GM12878 (cell line): Measurements from ENCODE around the gene WNT9B. TPM values are rescaled to one million over a fixed set of nuclear protein-coding genes. Genes with fewer than 3 reads are reported as not detected.

Experiments used
- ATAC-seq: fragments of 200-7000 bp; cut with Tn5 transposase; 3 replicates; pipeline ENCODE4 v1.9.1; 2020; ENCODE audit warnings: mild to moderate bottlenecking, moderate library complexity
- BruUV-seq: library from RNA; stranded (reverse); fragments of 400-500 nt; replicated peaks from 2 replicates; lab custom pipeline; 2021; lab: Mats Ljungman, UMichigan
- CTCF ChIA-PET: fragments of 300-600 bp; sonication (Branson Sonifier 250); formaldehyde crosslinking; extraction: SDS; loops from one replicate; lab custom pipeline; 2021; ENCODE audit warnings: inconsistent platforms; lab: Yijun Ruan, JAX
- POLR2A ChIA-PET: fragments of 350-600 bp; formaldehyde crosslinking; extraction: SDS; loops from one replicate; lab custom pipeline; 2021; ENCODE audit warnings: inconsistent platforms; lab: Charles Lee
- RAD21 ChIA-PET: fragments of 300-600 bp; sonication (Branson Sonifier 250); formaldehyde crosslinking; loops from one replicate; lab custom pipeline; 2023; ENCODE audit warnings: antibody characterized with exemption; ENCODE audit not compliant: unreplicated experiment; lab: Charles Lee
- SMC1A ChIA-PET: fragments of 300-600 bp; sonication (Branson Sonifier 250); formaldehyde crosslinking; loops from one replicate; lab custom pipeline; 2023; ENCODE audit not compliant: unreplicated experiment, uncharacterized antibody; lab: Charles Lee
- DNase-seq: peaks from one replicate; pipeline ENCODE4 v3.0.0-alpha.2; 2011; ENCODE audit warnings: low read depth, low spot score
- FAIRE-seq: peaks from 3 replicates; lab custom pipeline; 2011; peaks lifted over from hg19 to GRCh38; lab: Jason Lieb, UNC
- H2AFZ ChIP-seq: 2 replicates; pipeline ENCODE4 v1.6.0; 2011; ENCODE audit warnings: low read depth, low read length, control low read depth; ENCODE audit not compliant: control insufficient read depth
- H3K27ac ChIP-seq: 2 replicates; pipeline ENCODE4 v1.5.1; 2011; ENCODE audit warnings: control low read depth; ENCODE audit not compliant: control insufficient read depth, insufficient read depth
- H3K27me3 ChIP-seq, 2 experiments: replicated peaks in 1 of 2; 2 replicates each; pipeline versions ENCODE4 v1.6.0 to v1.6.1; 2011; ENCODE audit warnings: low read length in 1 of 2; ENCODE audit not compliant: control insufficient read depth in 2 of 2, insufficient read depth in 2 of 2
- H3K36me3 ChIP-seq, 2 experiments: 2 replicates each; pipeline ENCODE4 v1.5.1; 2011; ENCODE audit warnings: low read length in 1 of 2; ENCODE audit not compliant: control insufficient read depth in 2 of 2, insufficient read depth in 2 of 2
- H3K4me1 ChIP-seq: 2 replicates; pipeline ENCODE4 v1.6.1; 2011; ENCODE audit warnings: mild to moderate bottlenecking, low read length, moderate library complexity, mixed read lengths; ENCODE audit not compliant: control insufficient read depth, insufficient read depth
- H3K4me2 ChIP-seq: 2 replicates; pipeline ENCODE4 v1.6.0; 2011; ENCODE audit warnings: control low read depth; ENCODE audit not compliant: control insufficient read depth, insufficient read depth
- H3K4me3 ChIP-seq: fragments of 200-600 bp; sonication (generic); 2 replicates; pipeline ENCODE4 v1.5.1; 2016
- H3K79me2 ChIP-seq: 2 replicates; pipeline ENCODE4 v1.6.0; 2011; ENCODE audit warnings: low read length; ENCODE audit not compliant: control insufficient read depth, insufficient read depth
- H3K9ac ChIP-seq: 2 replicates; pipeline ENCODE4 v1.8.0; 2011; ENCODE audit warnings: low read length, control low read depth, mixed read lengths; ENCODE audit not compliant: control insufficient read depth, insufficient read depth
- H3K9me3 ChIP-seq: replicated peaks from 3 replicates; pipeline ENCODE4 v1.5.1; 2011; ENCODE audit warnings: mild to moderate bottlenecking, low read length; ENCODE audit not compliant: control insufficient read depth, insufficient read depth
- H4K20me1 ChIP-seq: 2 replicates; pipeline ENCODE4 v1.6.0; 2011; ENCODE audit not compliant: control insufficient read depth, insufficient read depth
- ASH2L ChIP-seq: fragments of 300-600, 200-600 bp; sonication (generic); IDR thresholded peaks from 2 replicates; pipeline ENCODE4 v1.6.1; 2017; ENCODE audit warnings: low read depth, mild to moderate bottlenecking, borderline replicate concordance
- CTCF ChIP-seq, 3 experiments: IDR thresholded peaks in 2 of 3; conservative IDR thresholded peaks in 1 of 3; 2 replicates each; pipeline ENCODE4 v1.5.1; 2011; ENCODE audit warnings: low read depth in 3 of 3, low read length in 3 of 3, mild to moderate bottlenecking in 3 of 3, control low read depth in 2 of 3, moderate library complexity in 2 of 3, inconsistent platforms in 1 of 3, mixed read lengths in 1 of 3; ENCODE audit not compliant: control insufficient read depth in 2 of 3, insufficient read depth in 1 of 3; ENCODE audit errors: extremely low read depth in 1 of 3
- EED ChIP-seq: sonication (generic); IDR thresholded peaks from 2 replicates; pipeline ENCODE4 v1.6.1; 2016; ENCODE audit warnings: antibody characterized with exemption, low read depth
- ETV6 ChIP-seq, 2 experiments: fragments of 450-650 bp in 1 of 2; IDR thresholded peaks in 1 of 2; conservative IDR thresholded peaks in 1 of 2; 2 replicates each; pipeline ENCODE4 v1.6.1; 2014; ENCODE audit warnings: antibody characterized with exemption in 1 of 2, borderline replicate concordance in 1 of 2, low read depth in 1 of 2, mild to moderate bottlenecking in 1 of 2, moderate library complexity in 1 of 2
- FOXM1 ChIP-seq: IDR thresholded peaks from 2 replicates; pipeline ENCODE4 v1.6.1; 2012; ENCODE audit warnings: low read depth, mild to moderate bottlenecking, inconsistent platforms, low read length, moderate library complexity
- MEF2A ChIP-seq: IDR thresholded peaks from 2 replicates; pipeline ENCODE4 v1.6.1; 2011; ENCODE audit warnings: low read depth, mild to moderate bottlenecking, low read length, moderate library complexity; ENCODE audit not compliant: insufficient read depth
- NFXL1 ChIP-seq: fragments of 450-650 bp; IDR thresholded peaks from 2 replicates; pipeline ENCODE4 v1.6.1; 2017; ENCODE audit warnings: antibody characterized with exemption, mild to moderate bottlenecking, borderline replicate concordance
- NR2C2 ChIP-seq: IDR thresholded peaks from 2 replicates; pipeline ENCODE4 v1.6.1; 2011; ENCODE audit warnings: borderline replicate concordance, low read depth; ENCODE audit not compliant: control insufficient read depth, insufficient read length
- ZNF274 ChIP-seq: IDR thresholded peaks from one replicate; pipeline ENCODE4 v1.8.0; 2011; ENCODE audit not compliant: insufficient read length, insufficient read depth
- WGBS: methylation state at CpG from one replicate; pipeline ENCODE4 v1.1.6; 2016; ENCODE audit warnings: low lambda C conversion rate; ENCODE audit not compliant: insufficient replicate concordance, insufficient coverage; ENCODE audit errors: missing lambda C conversion rate; 5-methylcytosine and 5-hydroxymethylcytosine counted together
- in situ Hi-C: fragments of 300-500 bp; cut with MboI; formaldehyde crosslinking; loops from 9 replicates; pipeline ENCODE4 v1.14.3; 2018; ENCODE audit warnings: mixed read lengths
- intact Hi-C: fragments of 100-400 bp; cut with micrococcal nuclease; formaldehyde crosslinking; loops from one replicate; pipeline ENCODE4 v1.14.2; 2022; ENCODE audit not compliant: unreplicated experiment
- polyA plus RNA-seq, 11 experiments: library from polyadenylated mRNA; depleted of rRNA in 4 of 11; unstranded in 6 of 11; stranded (reverse) in 5 of 11; fragments of >200 nt; fragmentation: Nextera tagmentation in 4 of 11; fragmentation: Illumina TruSeq in 1 of 11; extraction: Ambion mirVana in 4 of 11; extraction: Trizol in 1 of 11; gene quantifications; 1 replicate in 1 of 11; 2 replicates in 10 of 11; pipeline versions ENCODE4 v1.2.1 to v1.2.3, GENCODE V29; 2011 to 2016; ENCODE audit warnings: inconsistent platforms in 2 of 11, missing spikeins in 2 of 11, low read depth in 1 of 11
- total RNA-seq, 4 experiments: library from RNA; depleted of rRNA in 3 of 4; stranded (reverse); fragments of >200 nt in 3 of 4; fragmentation: Illumina TruSeq in 1 of 4; extraction: Trizol in 1 of 4; gene quantifications; 2 replicates each; pipeline versions ENCODE4 v1.2.1 to v1.2.3, GENCODE V29; 2013 to 2021

Gene WNT9B
- total and polyA plus RNA-seq, 10 of the 15 experiments (the other 5 are each of a cell fraction or from before 2014, with no cell fraction given) = not detected

GRCh38 chr17:46859996-46860395 lies 8.6 kb downstream of the WNT9B start (continued):
- TF ChIP-seq ASH2L (no peak), MEF2A (no peak), ETV6 (conservative IDR thresholded peaks at IDR 0.05 in 1 of 2, IDR thresholded peaks at IDR 0.05 in 1 of 2; ENCODE audit: borderline replicate concordance in 1 of 2, low read depth in 1 of 2) (no peak), FOXM1 (no peak), EED (no peak), NFXL1 (no peak)

GRCh38 chr17:46862949-46863348 lies 11.6 kb downstream of the WNT9B start:
- in situ Hi-C loops (loop anchor here (5.0 kb wide), 1 partner anchor 49 kb away; no protein-coding TSS in a partner anchor), intact Hi-C loops (no loop called here)
- no peak overlapping the region for H3K4me3 ChIP-seq
- no peaks in the 10 kb centered on the region for H3K36me3 ChIP-seq
- TF ChIP-seq ZNF274 = no peak
- TF ChIP-seq NR2C2 = no peak
- TF ChIP-seq CTCF (IDR thresholded peaks at IDR 0.05 in 2 of 3, conservative IDR thresholded peaks at IDR 0.05 in 1 of 3; ENCODE audit: control insufficient read depth in 2 of 3, extremely low read depth in 1 of 3, insufficient read depth in 1 of 3, low read depth in 3 of 3, low read length in 3 of 3) = no peak
- H3K4me1 ChIP-seq = no peaks in the 10 kb centered on the region
- peaks cover 0 to 2% of the 10 kb centered on the region in 2 experiments; a peak in 2 of 4 replicates for H3K27me3 ChIP-seq
- ChIA-PET POLR2A (no interaction called here), SMC1A (no interaction called here), CTCF (no interaction called here), RAD21 (no interaction called here)
- no peak overlapping the region for H2AFZ ChIP-seq
- no peak overlapping the region for H3K9ac ChIP-seq
- FAIRE-seq = no peak
- no peaks in the 10 kb centered on the region for H3K79me2 ChIP-seq
- no TSS peak for BruUV-seq
- H3K27ac ChIP-seq = no peak overlapping the region
- DNase-seq = no peak
- no peaks in the 10 kb centered on the region for H3K9me3 ChIP-seq
- WGBS = 31% methylated on average over 13 of the region's 13 CpGs
- no peak overlapping the region for H3K4me2 ChIP-seq
- ATAC-seq = no peak
- no peaks in the 10 kb centered on the region for H4K20me1 ChIP-seq
